Stimulated activated naive CD4-positive, alpha-beta T cell treated with Interleukin-2 at 50 U/mL for 16 hours (primary cell): ENCODE measurements around the gene UBE3C.

Source experiments
- DNase-seq: peaks from one replicate; lab custom pipeline; 2025; lab: John Stamatoyannopoulos, UW

The UBE3C gene

DNA sequence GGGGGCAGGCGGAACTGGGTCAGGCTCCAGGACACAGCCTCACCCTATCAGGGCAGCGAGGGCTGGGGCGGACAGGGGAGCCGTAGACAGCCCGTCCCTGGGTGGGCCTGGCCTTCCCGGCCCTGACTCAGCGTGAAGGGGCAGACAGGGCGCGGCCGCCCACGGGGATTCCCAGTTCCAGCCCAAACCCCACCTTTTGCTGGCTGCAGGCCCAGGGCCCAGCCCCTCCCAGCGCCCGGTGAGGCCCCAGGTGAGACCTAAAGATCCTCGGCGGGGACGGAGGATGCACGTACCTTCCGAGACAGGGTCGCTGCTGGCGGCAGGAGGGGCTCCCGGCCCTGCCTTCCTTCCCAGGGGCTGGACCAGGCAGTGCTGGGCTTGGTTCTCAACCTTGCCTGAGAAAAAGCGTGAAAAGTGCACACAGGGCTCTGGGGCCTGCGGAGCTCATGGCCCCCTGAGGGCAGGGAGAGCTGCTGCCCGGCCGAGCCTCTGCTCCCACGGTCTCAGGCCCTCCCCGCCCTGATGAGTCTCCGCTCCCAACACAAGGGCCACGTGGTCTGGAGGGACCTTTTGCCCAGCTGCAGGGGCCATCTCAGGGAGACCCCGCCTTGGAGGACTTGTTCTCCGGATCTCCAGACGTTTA lies 154.2 kb downstream of the UBE3C start:
- DNase-seq: no peak

DNA sequence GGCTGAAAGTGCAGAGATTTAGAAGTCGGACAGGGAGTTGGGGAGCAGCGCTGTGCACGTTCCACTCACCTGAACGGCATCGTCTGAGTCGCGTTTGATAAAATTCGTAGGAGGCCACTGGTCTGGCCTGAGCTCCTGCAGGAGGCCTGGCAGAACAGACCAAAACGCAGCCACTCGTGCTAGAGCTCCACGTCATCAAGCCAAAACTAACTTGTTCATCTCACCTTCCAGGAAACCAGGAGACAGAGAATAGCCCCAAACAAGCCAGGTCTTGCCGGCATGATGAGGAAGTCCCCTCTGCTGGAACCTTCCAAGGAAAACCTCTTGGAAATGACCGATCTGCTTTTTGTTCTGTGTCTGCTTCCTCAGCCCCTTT lies 154.7 kb downstream of the UBE3C start:
- DNase-seq: no peak

DNA sequence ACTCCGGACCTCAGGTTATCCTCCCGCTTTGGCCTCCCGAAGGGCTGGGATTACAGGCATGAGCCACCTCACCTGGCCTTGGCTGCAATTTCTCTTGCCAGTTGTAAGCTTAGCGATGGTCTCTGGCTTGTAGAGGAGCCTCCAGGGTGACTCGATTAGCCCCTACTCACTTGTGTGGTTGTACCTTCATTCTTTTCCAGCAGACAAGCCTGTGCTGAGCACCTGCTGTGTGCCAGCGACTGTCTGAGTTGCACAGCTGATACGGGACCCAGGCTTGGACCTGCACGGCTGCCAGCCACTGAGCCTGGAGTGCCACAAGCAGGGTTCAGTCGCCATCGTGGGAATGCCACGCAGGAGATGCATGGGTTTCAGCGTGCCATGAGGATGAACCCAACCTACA lies 156.0 kb downstream of the UBE3C start:
- no peak for DNase-seq

DNA sequence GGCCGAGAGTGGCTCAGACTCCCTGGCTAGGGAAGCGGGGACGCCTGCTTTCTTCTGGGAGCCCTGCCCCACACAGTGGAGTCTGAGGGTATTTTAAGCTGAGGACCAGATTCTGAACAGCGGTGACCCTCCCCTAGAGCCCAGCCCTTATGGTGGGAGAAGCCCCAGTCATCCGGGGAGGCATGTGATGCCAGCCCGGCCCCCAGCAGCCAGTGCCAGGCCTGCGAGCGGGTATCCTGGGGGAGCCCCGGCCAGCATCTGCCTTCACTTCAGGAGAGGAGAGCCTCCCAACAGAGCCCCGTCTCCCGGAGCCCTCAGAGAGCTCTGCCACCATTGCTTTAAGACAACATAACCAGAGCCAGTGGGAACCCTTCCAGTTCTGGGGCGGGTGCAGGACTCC lies 156.6 kb downstream of the UBE3C start:
- no peak for DNase-seq

DNA sequence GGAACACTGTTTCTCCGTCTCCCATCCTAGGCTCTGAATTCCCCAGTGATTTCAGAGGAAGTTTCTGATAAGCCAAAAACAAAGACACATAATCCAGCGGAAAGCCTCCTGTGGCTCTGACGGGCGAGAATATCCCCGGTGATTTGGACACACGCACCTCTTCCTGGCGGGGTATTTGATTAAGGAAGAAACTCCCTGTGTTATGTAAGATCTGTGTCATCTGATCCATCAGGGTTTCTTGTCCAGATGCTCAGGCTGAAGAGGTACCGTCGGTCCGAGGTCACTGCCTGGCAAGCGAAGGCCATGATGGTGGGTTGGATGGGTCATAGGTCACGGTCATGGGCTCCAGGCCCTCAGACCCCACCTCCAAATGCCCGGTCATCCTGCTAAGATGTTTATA lies 158.5 kb downstream of the UBE3C start:
- DNase-seq: no peak

DNA sequence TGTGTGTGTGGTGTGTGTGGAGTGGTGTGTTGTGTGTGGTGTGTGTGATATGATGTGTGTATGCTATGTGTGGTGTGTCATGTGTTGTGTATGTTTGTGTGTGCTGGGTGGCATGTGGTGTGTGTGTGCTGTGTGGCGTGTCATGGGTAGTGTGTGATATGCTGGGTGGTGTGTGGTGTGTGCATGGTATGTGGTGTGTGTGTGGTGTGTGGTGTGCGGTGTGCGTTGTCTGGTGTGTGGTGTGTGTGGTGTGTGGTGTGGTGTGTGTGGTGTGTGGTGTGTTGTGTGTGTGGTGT lies 160.5 kb downstream of the UBE3C start:
- no peak for DNase-seq

DNA sequence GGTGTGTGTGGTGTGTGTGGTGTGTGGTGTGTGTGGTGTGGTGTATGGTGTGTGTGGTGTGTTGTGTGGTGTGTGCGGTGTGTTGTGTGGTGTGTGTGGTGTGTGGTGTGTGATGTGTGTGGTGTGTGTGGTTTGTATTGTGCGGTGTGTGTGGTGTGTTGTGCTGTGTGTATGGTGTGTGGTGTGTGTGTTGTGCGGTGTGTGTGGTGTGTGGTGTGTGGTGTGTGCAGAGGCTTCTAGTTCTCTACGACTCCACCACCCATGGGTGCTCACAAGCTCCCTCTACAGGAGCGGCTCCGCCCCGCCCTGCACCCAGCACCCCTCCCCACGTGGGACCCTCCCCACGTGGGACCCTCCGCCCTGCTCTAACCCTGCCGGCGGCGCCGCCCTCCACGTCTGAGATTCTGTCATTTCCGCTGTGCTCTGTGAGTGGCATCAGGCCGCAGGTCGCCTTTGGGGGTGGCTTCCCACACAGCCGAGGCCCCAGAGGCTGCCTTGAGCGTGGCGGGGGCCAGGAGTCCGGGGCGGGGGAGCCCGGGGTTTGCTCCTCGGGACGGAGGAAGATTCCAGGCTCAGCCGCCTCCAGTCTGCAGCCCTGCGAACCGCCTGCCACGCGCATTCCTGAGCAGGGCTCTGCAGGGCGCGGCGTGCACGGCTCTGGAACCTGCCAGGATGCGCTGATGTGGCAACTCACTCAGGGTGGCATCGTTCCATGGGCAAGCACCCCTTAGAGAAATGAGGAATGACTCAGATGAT lies 161.1 kb downstream of the UBE3C start:
- peak; percentile 40 for DNase-seq

DNA sequence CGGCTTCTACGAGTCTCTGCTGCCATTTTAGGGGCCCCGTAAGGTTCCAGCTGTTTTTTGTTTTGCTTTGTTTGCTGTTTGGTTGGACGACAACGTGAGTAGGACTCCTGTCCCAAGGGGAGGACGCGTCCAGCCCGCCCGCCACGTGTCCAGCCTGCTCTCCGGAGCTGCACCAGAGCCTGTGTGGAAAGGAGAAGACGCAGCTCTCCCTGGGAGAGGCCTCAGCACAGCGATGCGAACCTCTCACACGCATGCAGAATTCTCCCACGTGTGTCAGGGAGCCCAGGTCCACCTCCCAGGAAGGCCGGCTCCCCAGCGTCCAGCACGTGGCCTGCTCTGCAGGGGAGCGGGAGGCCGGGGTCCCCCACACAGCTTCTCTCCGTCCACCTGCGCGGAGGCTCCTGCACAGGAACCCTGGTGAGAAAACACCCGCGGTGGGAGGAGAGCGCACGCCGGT lies 161.7 kb downstream of the UBE3C start:
- no peak for DNase-seq

DNA sequence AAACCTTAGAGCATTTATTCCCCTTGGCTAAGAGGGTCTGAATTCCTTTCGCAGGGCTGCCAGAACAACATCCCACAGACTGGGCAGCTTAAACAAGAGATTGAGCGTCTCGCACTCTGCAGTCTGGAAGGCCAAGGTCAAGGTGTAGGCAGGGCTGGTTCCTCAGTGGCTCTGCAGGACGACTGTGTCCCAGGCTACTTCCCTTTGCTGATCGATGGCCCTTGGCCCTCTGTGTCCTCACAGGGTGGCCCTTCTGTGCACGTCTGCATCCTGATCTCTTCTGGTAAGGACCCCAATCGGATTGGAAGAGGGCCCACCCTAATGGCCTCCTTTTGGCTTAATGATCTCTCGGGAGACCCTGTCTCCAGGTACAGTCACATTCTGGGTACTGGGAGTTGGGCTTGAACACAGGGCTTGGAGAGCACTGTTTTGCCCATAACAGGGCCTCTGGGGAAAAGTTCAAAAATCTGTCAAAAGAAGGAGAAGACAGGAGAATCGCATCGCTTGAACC lies 162.9 kb downstream of the UBE3C start:
- no peak for DNase-seq

DNA sequence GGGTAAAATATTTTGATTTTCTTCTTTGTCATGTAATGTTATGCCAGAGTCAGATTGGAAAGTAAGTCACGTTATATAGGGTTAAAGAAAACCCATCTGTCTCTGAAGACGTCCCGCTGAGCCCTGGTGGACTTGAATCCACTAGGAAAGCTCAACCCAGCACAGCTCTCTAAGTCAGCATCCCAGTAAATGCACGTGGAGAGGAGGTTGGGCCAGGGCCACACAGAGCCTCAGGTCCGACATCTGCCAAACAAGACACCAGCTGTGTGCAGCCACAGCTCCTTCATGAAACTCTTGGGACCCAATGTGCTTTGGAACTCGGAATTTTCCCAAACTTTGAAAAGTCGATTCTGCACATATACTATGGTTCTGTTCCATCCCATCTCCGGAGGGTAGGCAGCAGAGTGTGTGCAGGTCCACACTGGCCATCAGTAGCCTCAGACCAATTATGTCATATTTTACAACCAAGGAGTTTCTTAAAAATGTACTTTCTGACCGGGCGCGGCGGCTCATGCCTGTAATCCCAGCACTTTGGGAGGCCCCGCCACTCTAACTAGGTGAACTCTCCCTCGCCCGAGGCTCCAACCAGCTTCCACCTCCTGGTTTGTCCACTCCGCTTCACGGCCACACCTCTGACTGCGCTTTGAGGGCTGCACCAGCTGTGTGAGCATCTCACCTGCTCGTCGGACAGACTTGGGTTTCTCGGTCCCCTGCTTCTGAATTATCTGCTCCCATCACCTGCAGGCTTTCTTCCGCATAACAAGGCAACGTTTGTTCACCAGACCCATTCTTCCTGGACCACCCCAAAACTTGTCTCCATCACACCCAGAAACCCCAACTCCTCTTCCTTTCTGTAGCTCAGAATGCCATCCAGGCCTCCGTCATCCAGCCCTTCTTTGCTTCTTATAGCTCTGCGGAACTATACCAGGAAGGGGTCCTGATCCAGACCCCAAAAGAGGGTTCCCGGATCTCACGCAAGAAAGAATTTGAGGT lies 168.4 kb downstream of the UBE3C start:
- no peak for DNase-seq

DNA sequence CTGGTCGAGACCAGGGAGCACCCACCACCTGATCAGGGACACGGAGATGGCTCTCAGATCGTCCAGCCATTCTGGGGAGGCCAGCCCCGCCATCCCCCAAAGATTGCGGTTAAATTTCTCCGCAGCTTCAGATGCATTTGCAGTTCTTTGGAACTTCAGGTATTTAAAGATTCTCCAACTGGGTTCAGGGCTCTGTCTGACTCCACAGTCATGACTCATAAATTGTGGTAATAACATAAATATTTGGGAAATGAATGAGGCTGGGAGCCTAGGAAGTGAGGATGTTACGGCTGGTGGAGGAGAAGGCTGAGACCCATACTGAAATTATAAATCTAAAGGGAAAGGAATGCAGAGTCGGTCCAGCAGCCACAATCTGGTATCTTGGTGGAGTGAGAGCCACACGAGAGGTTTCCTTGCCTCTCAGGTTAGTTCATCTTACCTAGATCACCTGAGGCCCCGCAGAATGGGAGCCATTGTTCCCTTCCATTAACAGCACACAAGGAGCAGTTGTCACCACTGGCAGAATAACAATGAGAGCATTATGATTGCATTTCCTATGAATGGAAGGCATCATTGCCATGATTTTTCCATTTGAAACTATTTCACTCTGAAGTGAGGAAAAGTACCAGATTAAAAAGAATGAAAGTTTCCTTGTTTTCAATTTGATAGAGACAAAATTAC lies 171.4 kb downstream of the UBE3C start:
- DNase-seq: no peak

DNA sequence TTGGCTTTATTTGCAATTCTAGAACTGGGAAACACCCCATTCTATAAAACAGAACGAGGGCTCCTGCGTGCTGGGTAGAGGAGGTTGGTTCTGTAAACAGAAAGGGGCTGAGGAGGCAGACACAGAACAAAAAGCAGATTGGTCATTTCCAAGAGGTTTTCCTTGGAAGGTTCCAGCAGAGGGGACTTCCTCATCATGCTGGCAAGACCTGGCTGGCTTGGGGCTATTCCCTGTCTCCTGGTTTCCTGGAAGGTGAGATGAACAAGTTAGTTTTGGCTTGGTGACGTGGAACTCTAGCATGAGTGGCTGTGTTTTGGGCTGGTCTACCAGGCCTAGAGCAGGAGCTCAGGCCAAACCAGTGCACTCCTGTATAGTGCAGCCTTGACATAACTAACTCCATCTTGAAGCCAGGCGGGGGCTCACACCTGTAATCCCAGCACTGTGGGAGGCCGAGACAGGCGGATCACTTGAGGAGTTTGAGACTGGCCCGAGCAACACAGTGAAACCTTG lies 172.0 kb downstream of the UBE3C start:
- no peak for DNase-seq

DNA sequence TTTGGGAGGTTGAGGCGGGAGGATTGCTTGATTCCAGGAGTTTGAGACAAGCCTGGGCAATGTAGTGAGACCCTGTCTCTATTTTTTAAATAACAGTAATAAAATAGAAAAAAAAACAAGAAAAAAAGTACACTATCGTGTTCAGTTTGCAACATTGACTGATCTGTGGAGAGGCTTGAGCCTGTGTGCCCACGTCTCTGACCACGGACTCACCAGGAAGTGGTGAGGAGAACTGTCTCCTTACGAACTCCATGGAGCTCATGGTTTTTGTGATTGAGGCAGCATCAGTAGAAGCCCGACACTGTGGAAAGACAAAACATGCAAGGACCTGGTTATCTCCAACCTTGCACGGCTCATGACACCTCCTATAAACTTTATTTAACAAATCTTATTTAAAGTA lies 174.2 kb downstream of the UBE3C start:
- no peak for DNase-seq

DNA sequence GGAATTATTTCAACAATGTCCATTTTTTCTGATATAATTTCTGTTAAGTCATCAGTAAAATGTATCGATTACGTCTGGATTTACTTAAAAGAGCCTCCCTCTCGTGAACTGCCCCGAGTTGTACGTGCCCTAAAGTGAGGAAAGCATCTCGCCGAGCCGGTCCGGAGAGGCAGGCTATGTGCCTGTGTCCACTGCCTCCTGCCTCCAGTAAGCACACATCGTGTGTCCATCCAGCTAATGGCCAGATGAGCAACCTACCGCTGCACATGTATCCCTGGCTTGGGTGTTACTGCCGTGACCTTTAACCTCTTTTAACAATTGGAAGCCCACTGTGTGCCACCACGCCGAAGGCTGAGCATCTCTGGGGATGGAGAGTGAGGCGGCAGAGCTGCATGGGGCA lies 174.9 kb downstream of the UBE3C start:
- no peak for DNase-seq

DNA sequence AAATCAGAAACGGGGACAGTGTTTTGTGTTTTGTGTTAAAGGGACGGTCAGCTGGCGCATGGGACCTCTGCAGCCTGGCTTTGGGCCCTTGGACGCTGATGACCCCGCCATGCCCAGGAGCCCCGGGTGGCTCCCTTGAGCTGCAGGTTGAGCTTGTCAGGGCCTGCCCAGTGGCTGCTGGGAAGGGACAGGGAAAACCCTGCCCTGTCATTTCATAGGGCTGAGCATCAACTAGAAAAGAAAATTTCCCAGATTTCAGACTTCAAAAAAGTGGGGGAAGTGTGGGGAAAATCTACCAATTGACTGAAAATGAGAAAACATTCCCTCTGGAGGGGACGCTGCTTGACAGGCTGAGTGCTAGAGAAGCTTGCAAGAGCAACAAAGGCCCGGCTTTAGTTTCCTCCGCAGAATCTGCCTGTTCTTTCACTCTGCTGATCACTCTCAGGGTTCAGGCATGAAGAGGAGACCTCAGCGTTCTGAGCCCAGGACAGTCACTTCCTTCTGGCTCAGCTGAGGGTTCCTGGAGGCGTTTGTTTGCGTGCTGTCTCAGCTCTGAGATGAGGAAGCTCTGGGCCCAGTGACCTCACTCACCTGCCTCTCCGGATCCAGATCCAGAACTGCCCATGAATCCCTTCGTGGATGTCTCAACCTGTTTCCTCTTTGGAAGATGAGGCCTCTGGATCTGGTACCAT lies 179.4 kb downstream of the UBE3C start:
- DNase-seq: no peak
